BJ (cell line): ENCODE results near the gene KCNIP4. TPM values are rescaled to one million over a fixed set of nuclear protein-coding genes. Genes with fewer than 3 reads are reported as not detected.

ENCODE experiments used
- CTCF ChIA-PET: fragments of 350-600 bp; formaldehyde crosslinking; extraction: SDS; loops from one replicate; lab custom pipeline; 2021; ENCODE audit warnings: antibody characterized with exemption, inconsistent platforms; lab: Yijun Ruan, JAX
- POLR2A ChIA-PET: fragments of 300-600 bp; sonication (Branson Sonifier 250); formaldehyde crosslinking; extraction: SDS; loops from one replicate; lab custom pipeline; 2021; ENCODE audit warnings: antibody characterized with exemption; lab: Charles Lee
- DNase-seq: peaks from one replicate; pipeline ENCODE4 v3.0.0-alpha.2; 2011; ENCODE audit warnings: low read depth
- H3K27me3 ChIP-seq: 2 replicates; pipeline ENCODE4 v1.6.0; 2011; ENCODE audit warnings: low read length; ENCODE audit not compliant: control insufficient read depth, insufficient read depth
- H3K36me3 ChIP-seq: 2 replicates; pipeline ENCODE4 v1.5.1; 2011; ENCODE audit warnings: low read length; ENCODE audit not compliant: control insufficient read depth, insufficient read depth
- H3K4me3 ChIP-seq: 2 replicates; pipeline ENCODE4 v1.5.1; 2011; ENCODE audit warnings: low read depth, mild to moderate bottlenecking, control low read depth, low read length
- polyA plus RNA-seq: library from polyadenylated mRNA; depleted of rRNA; stranded (reverse); fragments of >200 nt; gene quantifications from 2 replicates; pipeline ENCODE4 v1.2.3, GENCODE V29; 2011
- TF ChIP-seq, protein P1 (sequence below): IDR thresholded peaks from 2 replicates; pipeline ENCODE4 v1.5.1; 2011; ENCODE audit warnings: low read depth, mild to moderate bottlenecking, control low read depth, inconsistent platforms, low read length, moderate library complexity; ENCODE audit not compliant: insufficient read depth

KCNIP4 gene
- polyA plus RNA-seq, 1 experiment, result not detected

DNA sequence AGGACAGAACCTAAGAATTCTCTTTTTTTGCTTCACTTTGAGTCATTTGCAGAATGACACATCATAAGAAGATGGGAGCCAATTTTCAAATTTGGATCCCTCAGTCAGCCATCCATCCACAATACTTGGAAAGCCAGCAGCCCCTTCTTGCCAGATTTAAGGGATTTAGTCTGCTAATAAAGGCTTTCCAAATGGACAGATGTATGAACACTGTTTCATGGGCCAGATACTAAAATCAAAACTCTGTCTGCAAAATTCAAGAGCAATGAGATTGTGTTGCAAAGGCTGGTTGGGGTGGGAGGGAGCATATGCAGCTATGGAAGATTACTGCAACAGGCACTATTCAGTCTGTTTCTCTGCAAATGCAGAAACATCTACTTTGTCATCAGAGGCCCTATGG is 37.7 kb upstream of the KCNIP4 start:
- TF ChIP-seq, protein P1, sequence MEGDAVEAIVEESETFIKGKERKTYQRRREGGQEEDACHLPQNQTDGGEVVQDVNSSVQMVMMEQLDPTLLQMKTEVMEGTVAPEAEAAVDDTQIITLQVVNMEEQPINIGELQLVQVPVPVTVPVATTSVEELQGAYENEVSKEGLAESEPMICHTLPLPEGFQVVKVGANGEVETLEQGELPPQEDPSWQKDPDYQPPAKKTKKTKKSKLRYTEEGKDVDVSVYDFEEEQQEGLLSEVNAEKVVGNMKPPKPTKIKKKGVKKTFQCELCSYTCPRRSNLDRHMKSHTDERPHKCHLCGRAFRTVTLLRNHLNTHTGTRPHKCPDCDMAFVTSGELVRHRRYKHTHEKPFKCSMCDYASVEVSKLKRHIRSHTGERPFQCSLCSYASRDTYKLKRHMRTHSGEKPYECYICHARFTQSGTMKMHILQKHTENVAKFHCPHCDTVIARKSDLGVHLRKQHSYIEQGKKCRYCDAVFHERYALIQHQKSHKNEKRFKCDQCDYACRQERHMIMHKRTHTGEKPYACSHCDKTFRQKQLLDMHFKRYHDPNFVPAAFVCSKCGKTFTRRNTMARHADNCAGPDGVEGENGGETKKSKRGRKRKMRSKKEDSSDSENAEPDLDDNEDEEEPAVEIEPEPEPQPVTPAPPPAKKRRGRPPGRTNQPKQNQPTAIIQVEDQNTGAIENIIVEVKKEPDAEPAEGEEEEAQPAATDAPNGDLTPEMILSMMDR, result no peak
- Histone ChIP-seq H3K27me3 (no peaks in the 10 kb centered on the region), H3K4me3 (no peak overlapping the region), H3K36me3 (no peaks in the 10 kb centered on the region)
- DNase-seq, result no peak
- ChIA-PET POLR2A (no interaction called here), CTCF (no interaction called here)

DNA sequence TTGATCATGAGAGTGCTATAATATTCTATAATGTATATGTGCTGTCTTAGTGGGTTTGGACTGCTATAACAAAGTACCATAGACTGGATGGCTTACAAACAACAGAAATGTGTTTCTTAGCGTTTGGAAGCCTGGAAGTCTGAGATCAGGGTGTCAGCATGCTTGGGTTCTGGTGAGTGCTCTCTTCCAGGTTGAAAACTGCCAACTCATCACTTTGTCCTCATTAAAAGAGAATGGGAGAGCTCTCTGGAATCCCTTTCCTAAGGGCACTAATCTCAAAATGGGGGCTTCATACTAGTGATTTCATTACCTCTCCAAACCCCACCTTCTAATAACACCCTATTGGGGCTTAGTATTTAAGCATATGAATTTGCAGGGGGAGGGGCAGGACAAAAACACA is 33.5 kb upstream of the KCNIP4 start:
- TF ChIP-seq, protein P1, result no peak
- Histone ChIP-seq H3K36me3 (no peaks in the 10 kb centered on the region), H3K4me3 (no peak overlapping the region), H3K27me3 (peaks cover under 1% of the 10 kb centered on the region; the same call in 1 of the 2 replicates)
- no peak for DNase-seq
- CTCF ChIA-PET, result interaction anchor here (1.1 kb wide), 1 partner anchor 109 kb away, joined by 3 read pairs; no protein-coding TSS in a partner anchor
- POLR2A ChIA-PET, result no interaction called here

DNA sequence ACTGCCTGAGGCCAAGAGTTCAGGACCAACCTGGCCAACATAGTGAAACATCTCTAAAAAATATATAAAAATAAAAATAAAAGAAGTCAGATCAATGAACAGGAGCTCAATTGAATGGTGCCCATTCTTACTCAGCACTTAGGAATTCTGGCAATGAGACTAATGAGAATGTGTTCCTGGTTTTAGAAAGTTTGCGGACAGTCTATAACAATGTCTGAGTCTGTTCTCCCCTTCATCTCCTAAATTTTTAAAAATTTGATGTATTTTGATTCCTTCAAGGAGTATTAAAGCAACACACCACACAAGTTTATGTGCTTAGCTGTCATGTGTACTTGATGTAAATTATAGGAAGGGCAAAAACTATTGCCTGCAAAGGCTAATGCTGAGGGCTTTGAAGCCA is 30.6 kb upstream of the KCNIP4 start:
- DNase-seq, result no peak
- peaks cover 1% of the 10 kb centered on the region; the same call in 1 of the 2 replicates for H3K27me3 ChIP-seq
- POLR2A ChIA-PET, result no interaction called here
- H3K36me3 ChIP-seq, result no peaks in the 10 kb centered on the region
- H3K4me3 ChIP-seq, result no peak overlapping the region
- TF ChIP-seq, protein P1, result no peak
- CTCF ChIA-PET, result interaction anchor here (1.2 kb wide), 1 partner anchor 190 kb away, joined by 3 read pairs; no protein-coding TSS in a partner anchor

DNA sequence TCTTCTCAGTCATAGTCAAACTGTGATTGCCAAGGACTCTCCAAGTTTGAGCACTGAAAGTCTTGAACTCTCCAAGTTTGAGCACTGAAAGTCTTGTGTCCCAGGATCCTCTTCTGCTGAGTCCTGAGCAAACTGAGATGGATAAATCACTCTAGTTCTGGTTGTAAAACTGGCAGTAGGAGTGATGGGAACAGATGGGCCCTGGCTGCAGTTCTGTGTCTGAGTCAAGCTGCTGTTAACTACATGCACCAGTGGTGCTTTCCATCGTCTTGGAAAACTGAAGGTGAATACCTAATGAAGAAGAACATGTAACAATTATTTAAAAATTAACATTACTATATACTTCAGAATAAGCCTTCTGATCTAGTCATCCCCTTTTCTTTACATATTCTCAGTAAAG is 27.6 kb upstream of the KCNIP4 start:
- H3K27me3 ChIP-seq, result peaks cover 1% of the 10 kb centered on the region; the same call in 1 of the 2 replicates

DNA sequence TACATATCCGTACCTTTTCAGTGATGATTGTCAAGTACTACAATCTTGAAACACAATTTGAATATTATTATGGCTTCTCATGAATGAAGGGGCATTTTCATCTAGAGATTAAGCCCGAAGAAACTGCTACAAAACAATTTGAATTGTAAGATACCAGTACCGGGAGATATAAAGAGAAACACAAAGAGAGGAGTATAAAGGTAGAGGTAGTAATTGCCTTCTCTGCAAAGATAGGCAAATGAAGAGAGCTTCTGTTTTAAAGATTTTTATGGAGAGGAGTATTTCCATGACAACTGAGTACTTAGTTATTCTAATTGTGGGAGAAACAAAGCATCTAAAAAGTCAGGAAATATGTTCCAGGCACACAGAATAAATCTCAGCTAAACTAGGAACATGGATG is 25.3 kb upstream of the KCNIP4 start:
- H3K4me3 ChIP-seq, result no peak overlapping the region
- no peaks in the 10 kb centered on the region for H3K36me3 ChIP-seq
- CTCF ChIA-PET, result no interaction called here
- no peak for DNase-seq
- POLR2A ChIA-PET, result no interaction called here
- TF ChIP-seq, protein P1, result no peak
- H3K27me3 ChIP-seq, result peaks cover 1% of the 10 kb centered on the region; the same call in 1 of the 2 replicates

More for the DNA sequence above, 27.6 kb upstream of the KCNIP4 start:
- Histone ChIP-seq H3K4me3 (no peak overlapping the region), H3K36me3 (no peaks in the 10 kb centered on the region)
- ChIA-PET CTCF (no interaction called here), POLR2A (no interaction called here)
- no peak for DNase-seq
- TF ChIP-seq, protein P1, result no peak
